HUES6 (cell line): ENCODE results near the gene KIAA1958.

ENCODE experiments used
- H3K27ac ChIP-seq: 2 replicates; pipeline ENCODE4 v1.7.0; 2013; ENCODE audit warnings: low read depth, mild to moderate bottlenecking, low read length, inconsistent platforms
- H3K27me3 ChIP-seq: 2 replicates; pipeline ENCODE4 v1.6.1; 2013; ENCODE audit warnings: low read length; ENCODE audit not compliant: control insufficient read depth, insufficient read depth
- H3K36me3 ChIP-seq: 2 replicates; pipeline ENCODE4 v1.6.1; 2013; ENCODE audit warnings: low read length; ENCODE audit not compliant: control insufficient read depth, insufficient read depth
- H3K4me1 ChIP-seq: 2 replicates; pipeline ENCODE4 v1.6.1; 2013; ENCODE audit warnings: low read length; ENCODE audit not compliant: control insufficient read depth, insufficient read depth
- H3K4me3 ChIP-seq: 2 replicates; pipeline ENCODE4 v1.5.1; 2013; ENCODE audit warnings: low read depth, low read length
- H3K9ac ChIP-seq: one replicate; pipeline ENCODE4 v1.6.1; 2013; ENCODE audit warnings: mild to moderate bottlenecking, low read length
- H3K9me3 ChIP-seq: 2 replicates; pipeline ENCODE4 v1.6.1; 2013; ENCODE audit warnings: low read depth, low read length; ENCODE audit not compliant: control insufficient read depth, insufficient read depth

KIAA1958 gene

DNA sequence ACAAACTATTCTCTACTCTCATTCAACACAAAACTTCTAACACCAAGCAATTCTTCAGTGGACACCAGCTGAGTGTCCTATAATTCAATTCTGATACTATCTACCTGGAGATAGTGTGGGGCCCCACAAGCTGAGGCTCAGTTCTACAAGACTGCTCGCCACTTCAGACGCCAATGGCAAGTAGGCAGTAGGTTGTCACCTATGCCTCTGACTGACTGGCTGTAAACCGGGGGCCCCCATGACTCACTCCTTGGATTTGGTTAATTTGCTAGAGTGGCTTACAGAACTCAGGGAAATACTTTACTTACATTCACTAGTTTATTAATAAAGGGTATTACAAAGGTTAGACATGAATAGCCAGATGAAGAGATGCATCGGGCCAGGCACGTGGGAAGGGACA lies 209.8 kb downstream of the KIAA1958 start:
- Histone ChIP-seq H3K27ac (no peak overlapping the region), H3K27me3 (no peaks in the 10 kb centered on the region), H3K9me3 (no peaks in the 10 kb centered on the region), H3K9ac (no peak overlapping the region), H3K4me1 (peaks cover 3% of the 10 kb centered on the region; the same call in 1 of the 2 replicates), H3K36me3 (peaks cover 31% of the 10 kb centered on the region), H3K4me3 (no peak overlapping the region)

DNA sequence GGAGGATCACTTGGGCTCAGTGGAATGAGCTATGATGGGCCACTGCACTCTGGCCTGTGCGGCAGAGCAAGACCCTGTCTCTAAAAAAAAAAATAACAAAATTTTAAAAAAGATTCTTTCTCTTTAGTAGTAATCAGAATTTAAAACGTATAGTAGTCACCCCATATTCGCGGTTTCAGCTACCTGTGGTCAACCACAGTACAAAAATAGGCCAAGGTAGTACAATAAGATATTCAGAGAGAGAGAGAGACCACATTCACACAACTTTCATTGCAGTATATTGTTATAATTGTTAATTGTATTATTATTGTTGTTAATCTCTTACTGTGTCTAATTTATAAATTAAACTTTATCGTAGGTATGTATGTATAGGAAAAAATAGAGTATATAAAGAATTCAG lies 212.6 kb downstream of the KIAA1958 start:
- H3K27me3 ChIP-seq, result no peaks in the 10 kb centered on the region
- H3K9ac ChIP-seq, result no peak overlapping the region
- no peaks in the 10 kb centered on the region for H3K9me3 ChIP-seq
- H3K27ac ChIP-seq, result no peak overlapping the region
- H3K36me3 ChIP-seq, result peaks cover 17% of the 10 kb centered on the region
- H3K4me3 ChIP-seq, result no peak overlapping the region
- peaks cover 3% of the 10 kb centered on the region; the same call in 1 of the 2 replicates for H3K4me1 ChIP-seq

DNA sequence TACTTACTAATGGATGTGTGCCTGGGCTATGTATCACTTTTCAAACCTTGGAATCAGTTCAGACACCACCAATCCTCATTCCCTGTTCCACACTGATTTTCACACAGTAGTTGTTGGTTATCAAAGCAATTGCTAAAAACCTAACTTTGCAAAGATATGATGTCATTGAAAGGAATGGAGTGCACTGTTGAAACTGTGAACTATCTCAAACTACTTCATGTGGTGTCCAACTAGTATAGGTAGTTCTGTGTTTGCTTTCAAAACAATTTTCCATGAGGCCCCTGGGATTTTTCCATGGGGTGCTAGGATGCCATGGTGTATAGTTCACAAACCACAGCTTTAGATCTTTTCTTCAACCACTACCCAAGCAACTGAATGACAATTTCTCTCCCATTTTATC lies 213.5 kb downstream of the KIAA1958 start:
- Histone ChIP-seq H3K9ac (no peak overlapping the region), H3K4me3 (no peak overlapping the region), H3K27me3 (no peaks in the 10 kb centered on the region), H3K27ac (no peak overlapping the region), H3K4me1 (peaks cover 3% of the 10 kb centered on the region; the same call in 1 of the 2 replicates), H3K9me3 (no peaks in the 10 kb centered on the region), H3K36me3 (peaks cover 19% of the 10 kb centered on the region)

DNA sequence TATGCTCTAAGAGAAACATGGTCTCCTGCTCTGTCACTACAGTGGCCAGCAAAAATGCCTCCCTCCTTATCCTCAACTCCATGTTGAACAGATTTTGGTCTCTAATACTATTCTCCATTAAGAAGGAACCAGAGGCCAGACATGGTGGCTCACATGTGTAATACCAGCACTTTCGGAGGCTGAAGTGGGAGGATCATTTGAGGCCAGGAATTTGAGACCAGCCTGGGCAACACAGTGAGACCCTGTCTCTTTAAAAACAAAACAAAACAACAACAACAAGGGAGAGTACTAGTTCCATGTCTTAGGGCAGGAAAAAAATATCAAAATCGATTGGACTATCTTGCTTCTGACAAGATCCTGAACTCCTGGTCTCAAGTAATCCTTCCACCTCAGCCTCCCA lies 216.7 kb downstream of the KIAA1958 start:
- H3K36me3 ChIP-seq, result peaks cover 9% of the 10 kb centered on the region; the same call in 1 of the 2 replicates
- no peak overlapping the region for H3K9ac ChIP-seq
- no peaks in the 10 kb centered on the region for H3K4me1 ChIP-seq
- H3K27ac ChIP-seq, result no peak overlapping the region
- H3K9me3 ChIP-seq, result no peaks in the 10 kb centered on the region
- H3K4me3 ChIP-seq, result no peak overlapping the region
- H3K27me3 ChIP-seq, result no peaks in the 10 kb centered on the region

DNA sequence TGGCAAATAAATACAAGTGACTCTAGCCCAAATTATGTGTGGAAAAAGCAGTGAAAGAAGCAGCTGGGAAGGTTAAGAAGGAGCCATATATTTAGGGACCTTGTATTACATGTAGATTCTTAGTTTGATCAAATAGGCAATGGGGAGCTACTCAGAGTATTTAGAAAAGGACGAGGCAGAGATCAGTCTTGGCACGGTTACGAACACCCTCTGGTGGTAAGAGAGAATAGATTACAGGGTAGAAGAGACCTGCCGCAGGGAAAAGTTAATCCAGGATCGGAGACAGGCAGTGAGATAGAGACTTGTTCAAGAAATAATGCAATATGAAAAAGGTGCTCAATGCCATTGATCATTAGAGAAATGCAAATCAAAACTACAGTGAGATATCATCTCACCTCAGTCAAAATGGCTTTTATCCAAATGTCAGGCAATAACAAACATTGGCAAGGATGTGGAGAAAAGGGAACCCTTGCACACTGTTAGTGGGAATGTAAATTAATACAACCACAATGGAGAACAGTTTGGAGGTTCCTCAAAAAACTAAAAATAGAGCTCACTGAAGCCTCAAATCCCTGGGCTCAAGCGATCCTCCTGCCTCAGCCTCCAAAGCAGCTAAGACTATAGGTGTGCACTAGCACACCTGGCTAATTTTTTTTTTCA lies 219.3 kb downstream of the KIAA1958 start:
- no peak overlapping the region for H3K9ac ChIP-seq
- H3K4me3 ChIP-seq, result no peak overlapping the region
- no peaks in the 10 kb centered on the region for H3K27me3 ChIP-seq
- no peaks in the 10 kb centered on the region for H3K4me1 ChIP-seq
- H3K27ac ChIP-seq, result no peak overlapping the region
- H3K36me3 ChIP-seq, result peaks cover 10% of the 10 kb centered on the region; the same call in 1 of the 2 replicates
- no peaks in the 10 kb centered on the region for H3K9me3 ChIP-seq

DNA sequence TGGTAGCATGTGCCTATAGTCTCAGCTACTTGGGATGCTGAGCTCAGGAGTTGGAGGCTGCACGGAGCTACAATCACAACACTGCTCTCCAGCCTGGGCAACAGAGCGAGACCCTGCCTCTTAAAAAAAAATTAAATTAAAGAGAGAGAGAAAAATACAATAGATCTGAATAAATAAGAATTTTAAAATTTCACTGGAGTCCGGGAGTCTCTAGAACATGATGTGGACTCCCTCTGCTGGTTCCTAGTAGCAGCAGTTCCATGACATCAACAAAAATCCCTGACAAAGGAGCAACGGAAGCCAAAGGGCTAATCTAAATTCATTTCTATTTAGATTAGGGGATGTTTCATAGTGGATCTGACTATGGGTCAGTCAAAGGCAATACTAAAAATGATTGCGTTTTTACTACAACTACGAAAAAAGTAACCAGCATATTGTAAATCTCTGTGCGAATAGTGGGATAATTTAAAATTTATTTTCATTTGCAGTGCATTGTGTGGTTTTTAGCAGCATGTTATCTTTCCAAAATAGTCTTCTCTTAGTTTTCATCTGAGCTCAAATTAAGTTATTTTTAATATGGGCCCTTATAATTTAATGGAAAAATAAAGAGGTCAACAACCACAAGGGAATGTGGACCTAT lies 224.5 kb downstream of the KIAA1958 start:
- H3K4me1 ChIP-seq, result no peaks in the 10 kb centered on the region
- H3K9me3 ChIP-seq, result peaks cover 3% of the 10 kb centered on the region; the same call in 1 of the 2 replicates
- no peak overlapping the region for H3K27ac ChIP-seq
- H3K9ac ChIP-seq, result no peak overlapping the region
- H3K27me3 ChIP-seq, result no peaks in the 10 kb centered on the region
- no peak overlapping the region for H3K4me3 ChIP-seq
- H3K36me3 ChIP-seq, result peaks cover 18% of the 10 kb centered on the region

DNA sequence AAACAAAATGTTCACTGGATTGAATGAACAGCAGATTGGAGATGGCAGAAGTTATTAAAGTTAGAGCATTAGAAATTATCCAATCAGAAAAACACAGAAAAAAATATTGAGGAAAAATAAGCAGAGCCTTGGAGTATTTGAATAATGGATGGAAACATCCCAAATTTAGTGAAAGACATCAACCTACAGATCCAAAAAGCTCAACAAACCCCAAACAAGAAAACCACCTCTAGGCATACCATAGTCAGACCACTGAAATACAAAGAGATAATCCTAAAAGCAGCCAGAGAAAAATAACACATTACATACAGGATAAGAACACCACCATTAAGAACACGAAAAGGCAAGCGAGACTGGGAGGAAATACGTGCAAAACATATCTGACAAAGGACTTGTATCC lies 226.1 kb downstream of the KIAA1958 start:
- Histone ChIP-seq H3K36me3 (peaks cover 18% of the 10 kb centered on the region), H3K9me3 (peaks cover 3% of the 10 kb centered on the region; the same call in 1 of the 2 replicates), H3K27ac (no peak overlapping the region), H3K4me3 (no peak overlapping the region), H3K27me3 (no peaks in the 10 kb centered on the region), H3K4me1 (no peaks in the 10 kb centered on the region), H3K9ac (no peak overlapping the region)

DNA sequence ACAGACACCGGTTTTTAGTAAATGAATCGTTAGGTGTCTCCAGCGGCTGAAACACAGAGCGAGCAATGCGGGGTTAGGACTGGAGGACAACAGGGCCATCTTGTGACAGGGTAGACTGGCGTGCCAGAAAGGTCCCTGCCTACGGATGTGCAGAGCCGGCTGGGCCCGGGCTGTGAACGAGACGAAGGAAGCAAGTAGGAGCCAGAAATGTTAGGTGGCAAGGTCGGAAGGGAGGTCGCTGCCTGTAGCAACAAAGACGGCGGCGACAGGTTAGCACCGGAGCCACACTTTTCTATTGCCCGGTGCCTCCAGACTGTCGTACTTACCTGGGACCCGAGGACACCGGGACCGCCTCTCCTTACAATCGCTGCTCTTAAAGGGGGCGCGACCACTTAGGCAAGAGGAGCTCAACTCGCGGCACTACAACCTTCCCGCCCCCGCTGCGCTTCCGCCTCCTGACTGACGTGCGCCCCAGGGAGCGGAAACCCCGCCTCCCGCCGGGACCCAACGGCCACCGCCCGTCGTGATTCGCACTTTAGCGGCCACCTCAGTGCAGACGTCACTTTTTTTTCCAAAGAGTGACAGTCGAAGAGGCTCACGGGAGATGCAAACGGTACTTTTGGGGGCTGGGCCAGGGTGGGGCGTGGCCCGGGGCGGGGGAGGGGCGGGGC lies 231.2 kb downstream of the KIAA1958 start, which contains the start of gene INIP:
INIP (minus strand) TSS at position 457 of the 671 bp plus-strand sequence. CDS start 1,632 bp downstream, outside the sequence.
- Histone ChIP-seq H3K9me3 (peaks cover 3% of the 10 kb centered on the region; the same call in 1 of the 2 replicates), H3K27me3 (no peaks in the 10 kb centered on the region), H3K36me3 (peaks cover 12% of the 10 kb centered on the region), H3K27ac (peak within 1 kb of the TSS; percentile 52; the same call in 1 of the 2 replicates), H3K4me3 (peak within 1 kb of the TSS; percentile 89), H3K9ac (peak within 1 kb of the TSS; percentile 70), H3K4me1 (no peaks in the 10 kb centered on the region)
